ENCODE results near the gene BIN1.

BIN1 gene

DNA sequence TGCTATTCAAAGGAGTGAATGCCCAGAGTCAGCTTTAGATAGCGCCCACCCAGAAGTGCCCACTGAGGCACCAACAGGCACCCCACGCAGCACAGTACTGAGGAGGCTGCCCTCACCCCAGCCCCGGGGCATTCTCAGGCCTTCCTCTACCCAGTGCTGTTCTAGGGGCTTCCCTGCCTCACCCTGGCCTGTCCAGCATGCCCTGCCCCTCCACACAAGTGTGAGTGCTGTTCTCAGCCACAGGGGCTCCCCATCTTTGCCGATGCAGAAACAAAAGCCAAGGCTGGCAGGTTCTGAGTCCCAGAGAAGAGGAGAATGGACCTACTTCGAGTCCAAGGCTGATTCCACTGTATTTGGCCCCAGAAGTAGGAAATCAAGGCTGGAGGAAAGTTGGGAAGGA, 15.8 kb downstream of the BIN1 start:
- DNase-seq (ENCODE audit: low read depth in 1 of 2, low spot score in 1 of 2) = no peak

DNA sequence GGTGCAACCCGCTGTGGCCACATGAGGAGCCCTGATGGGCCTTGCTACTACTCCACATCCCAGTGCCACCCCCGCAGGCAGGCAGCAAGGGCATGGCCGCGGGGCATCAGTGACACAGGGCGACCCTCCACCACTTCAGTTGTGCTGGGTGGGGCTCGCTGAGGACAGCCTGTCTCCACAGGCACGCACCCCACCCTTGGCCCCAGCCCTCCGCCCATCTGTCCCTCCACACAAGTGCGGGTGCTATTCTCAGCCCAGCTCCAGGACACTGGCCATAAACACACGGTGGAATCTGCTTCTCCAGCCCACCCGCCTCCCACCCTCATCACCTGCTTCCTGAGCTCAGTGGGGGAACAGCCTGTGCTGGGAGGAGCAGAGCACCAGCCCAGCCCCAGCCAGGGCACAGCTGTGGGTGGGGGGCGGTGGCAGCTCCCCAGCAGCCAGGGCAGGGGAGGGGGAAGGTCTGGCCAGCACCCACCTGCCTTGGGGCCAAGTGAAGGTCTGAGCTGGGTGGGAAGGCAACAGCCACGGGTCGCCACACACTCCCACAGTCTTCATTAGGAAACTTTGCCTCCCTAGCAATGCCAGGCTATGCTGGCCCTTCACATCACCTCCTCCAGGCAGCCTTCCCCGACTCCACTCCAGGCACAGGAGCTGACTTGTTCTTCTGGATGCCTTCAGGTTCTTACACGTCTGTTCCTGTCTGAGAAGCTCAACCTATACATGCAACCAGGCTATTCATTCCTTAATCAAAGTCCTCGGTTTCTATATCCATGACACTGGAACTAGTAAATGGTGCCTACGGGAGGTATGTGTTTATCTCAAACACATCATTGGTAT, 16.5 kb downstream of the BIN1 start:
- DNase-seq (ENCODE audit: low read depth in 1 of 2, low spot score in 1 of 2) = no peak

DNA sequence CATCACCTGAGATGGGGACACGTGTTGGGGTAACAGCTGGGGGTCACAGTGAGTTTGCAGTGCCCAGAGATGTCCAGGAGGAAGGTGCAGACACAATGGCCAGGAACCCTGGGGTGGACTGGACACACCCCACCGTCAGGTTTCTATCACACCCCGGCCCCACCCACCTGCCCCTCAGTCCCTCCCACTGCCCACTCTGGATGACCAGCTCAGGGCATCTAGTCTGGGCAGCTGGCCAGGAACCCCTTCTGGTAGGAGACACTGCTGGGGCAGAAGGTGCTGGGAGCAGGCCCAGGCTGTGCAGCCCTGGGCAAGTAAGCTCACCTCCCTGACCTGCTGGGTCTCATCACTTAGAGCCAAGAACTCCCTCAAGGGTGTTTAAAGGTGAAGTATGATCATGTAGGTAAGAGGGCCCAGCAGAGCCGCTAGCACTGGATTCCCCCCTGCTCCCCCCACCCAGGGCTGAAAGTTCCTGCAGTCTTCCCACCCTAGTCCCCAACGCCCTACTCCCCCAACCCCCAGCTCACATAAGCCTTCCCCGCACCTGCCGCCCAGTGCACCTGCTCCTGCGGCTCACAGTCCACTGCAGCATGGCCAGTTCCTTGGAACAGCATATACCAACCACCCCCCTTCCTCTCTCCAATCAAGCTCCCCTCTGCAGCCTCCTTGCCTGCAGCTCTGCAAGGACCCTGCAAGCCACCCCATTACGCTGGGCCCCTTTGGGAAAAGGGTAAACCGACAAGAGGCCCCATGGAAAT, 17.3 kb downstream of the BIN1 start:
- no peak for DNase-seq (ENCODE audit: low read depth in 1 of 2, low spot score in 1 of 2)

DNA sequence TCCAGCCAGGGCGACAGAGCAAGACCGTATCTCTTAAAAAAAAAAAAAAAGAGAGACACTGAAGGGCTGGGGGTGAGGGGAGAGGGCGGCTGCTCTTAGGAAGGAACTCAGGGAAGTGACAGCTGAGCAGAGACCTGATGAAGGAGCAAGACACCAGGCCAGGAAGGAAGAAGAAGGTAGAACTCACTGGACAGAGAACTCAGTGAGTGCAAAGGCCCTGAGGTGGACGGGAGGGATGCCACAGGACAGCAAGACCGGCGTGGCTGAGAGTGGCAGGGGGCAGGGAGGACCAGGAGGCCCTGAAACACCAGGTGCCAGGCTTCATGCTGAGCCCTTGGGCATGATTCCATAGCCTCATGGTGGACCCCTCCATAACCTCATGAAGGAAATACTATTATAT, 18.2 kb downstream of the BIN1 start:
- DNase-seq (ENCODE audit: low read depth in 1 of 2, low spot score in 1 of 2) = no peak

DNA sequence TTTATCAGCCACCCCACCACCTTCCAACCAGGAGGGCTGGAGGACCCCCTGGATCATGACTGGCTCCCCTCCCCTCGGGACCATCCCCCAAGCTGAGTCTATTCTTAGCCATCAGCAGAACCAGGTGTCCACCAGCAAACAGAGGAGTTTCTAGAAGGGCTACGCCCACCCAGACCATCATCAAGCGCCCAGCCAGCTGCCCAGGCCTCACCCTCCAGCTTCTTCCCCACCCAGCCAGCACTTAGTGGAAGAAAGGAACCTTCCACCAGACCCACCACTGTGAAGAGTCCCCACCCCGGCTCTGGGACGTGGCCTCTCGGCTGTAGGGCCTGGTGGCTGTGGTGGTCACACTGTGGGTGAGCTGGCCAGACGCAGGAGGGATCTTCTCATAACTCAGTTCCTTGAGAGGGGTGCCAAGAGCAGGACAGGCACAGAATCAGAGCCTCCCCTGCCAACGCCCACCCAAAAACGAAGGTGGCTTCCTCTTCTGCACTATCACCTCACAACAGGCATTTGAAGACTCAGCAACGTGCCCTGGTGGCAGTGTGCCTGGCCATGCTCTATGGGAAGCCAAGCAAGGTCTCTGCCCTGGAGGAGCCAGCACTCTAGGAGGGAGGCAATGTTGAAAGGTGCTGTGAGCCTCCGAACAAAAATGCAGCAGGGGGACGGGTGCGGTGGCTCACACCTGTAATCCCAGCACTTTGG, 19.0 kb downstream of the BIN1 start:
- no peak for DNase-seq (ENCODE audit: low read depth in 1 of 2, low spot score in 1 of 2)

DNA sequence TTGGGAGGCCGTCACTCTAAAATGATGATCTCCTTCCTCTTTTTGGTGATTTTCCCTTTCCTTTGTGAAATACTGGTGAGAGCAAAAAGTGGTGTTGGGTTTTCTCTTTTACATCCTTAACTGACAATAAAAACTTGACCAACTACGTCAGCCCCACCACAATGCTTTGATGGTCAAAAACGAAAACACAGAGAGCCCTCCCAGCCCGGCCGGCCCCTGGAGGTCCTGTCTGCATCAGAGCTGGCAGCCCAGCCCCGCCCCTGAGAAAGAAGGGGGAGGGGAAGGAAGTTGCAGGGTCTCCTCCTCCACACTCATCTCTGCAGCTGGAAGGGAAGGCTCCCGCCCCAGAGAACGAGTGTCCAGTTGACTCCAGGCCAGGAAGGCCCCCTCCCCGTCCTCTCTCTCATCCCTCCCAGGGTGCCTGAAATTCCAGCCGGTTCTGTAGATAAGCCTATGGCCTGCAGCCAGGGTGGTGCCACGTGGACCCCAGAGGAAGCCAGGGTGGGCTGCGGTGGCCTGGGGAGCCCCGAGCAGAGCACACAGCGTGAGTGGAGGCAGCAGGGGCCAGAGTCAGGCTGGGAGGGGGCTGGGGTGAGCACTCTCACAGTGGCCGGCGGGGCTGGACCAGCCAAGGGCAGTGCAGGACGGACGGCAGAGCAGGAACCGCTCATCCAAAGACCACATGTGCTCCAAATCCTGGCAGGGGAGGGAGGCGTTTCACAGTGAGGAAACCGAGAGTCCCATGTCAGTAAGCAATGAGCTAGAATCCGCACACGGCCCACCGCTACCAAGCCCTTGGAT, 19.8 kb downstream of the BIN1 start:
- DNase-seq (ENCODE audit: low read depth in 1 of 2, low spot score in 1 of 2) = no peak

DNA sequence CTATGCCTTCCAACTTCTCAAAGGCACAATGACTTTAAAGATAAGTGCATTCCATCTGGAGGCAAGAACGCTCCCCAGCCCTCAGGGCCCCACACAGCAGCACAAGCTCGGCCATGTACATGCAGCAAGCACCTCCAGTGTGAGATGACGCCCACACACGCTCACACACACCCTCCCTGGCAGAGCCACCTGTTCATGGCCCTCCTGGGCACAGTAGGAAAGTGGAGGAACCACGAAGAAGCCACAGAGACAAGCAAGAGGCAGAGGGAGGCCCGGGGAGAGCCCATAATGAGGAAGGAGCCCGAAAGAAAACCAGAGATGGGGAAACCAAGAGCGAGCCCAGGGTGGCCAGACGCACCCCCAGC, 21.7 kb downstream of the BIN1 start:
- no peak for DNase-seq (ENCODE audit: low read depth in 1 of 2, low spot score in 1 of 2)

DNA sequence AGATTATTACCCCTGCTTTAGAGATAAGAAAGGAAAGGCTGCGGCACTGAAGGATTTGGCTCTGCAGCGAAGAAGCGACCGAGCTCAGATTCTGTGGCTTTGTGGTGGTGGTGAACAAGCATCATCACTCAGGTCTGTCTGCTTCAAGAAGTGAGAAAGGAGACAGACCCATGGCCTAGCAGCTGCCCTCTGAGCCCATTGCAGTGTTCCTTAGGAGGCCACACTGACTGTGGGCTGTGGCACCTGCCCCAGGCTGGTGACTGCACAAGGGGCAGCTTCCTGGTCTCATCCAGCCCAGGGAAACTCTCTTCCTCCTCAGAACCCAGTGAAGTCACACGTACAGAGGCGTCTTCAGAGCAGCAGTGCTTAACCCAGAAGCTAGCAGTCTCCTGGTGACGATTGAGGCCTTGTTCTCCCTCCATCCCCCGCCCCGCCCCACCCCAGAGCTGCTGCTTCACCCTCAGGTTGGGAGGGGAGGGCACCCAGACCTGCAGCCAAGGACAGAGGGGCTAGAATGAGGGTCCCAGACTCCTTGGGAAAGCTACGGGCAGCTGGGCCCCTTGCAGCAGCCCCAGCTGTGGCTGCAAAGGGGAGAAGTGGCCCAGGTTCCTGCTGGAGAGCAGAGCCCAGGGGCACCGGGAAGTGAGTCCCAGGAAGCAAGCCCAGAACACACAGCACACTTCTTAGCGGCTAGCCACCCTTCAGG, 22.2 kb downstream of the BIN1 start:
- no peak for DNase-seq (ENCODE audit: low read depth in 1 of 2, low spot score in 1 of 2)

DNA sequence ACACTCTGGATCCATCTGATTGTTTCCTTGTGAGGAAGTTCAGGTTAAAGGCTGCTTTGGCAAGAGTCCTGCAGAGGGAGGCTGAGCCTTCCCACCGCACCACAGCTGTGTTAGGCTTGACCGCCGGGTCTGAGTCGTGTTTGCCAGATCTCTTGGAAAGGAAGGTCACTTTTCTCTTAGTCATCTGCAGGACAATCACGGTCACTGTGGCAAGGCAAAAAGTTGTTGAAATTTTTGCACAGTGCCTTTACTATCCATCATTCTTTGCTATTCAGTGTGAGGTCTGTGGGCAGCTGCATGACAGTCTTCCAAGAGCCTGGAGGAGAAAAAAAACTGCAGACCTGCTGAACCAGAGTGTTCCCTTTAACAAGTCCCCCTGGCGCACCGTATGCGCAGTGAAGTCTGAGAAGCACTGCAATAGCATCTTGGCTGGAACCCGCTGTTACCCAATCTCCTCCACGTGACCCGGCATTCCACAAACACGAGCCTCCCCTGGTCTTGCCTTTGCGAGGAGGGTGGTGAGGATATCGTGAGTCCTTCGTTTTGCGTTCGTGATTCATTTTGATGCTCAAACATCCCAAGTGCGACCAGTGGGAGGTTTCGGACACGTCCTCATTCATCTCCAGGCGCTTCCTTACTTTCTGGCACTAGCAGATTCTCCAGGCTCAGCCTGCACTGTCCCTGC, 23.0 kb downstream of the BIN1 start:
- no peak for DNase-seq (ENCODE audit: low read depth in 1 of 2, low spot score in 1 of 2)

DNA sequence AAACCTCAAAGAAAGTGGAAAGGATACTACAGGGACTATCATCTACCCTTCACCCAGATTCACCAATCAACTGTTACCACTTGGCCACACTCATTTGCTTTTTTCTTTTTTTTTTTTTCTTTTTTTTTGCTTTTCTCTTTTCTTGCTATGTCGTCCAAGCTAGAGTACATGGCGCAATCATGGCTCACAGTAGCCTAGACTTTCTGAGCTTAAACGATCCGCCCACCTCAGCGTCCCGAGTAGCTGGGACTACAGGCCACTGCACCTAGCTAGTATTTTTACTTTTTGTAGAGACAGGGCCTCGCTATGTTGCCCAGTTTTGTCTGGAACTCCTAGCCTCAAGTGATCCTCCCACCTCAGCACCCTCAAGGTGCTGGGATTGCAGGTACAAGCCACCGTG, 24.0 kb downstream of the BIN1 start:
- no peak for DNase-seq (ENCODE audit: low read depth in 1 of 2, low spot score in 1 of 2)

DNA sequence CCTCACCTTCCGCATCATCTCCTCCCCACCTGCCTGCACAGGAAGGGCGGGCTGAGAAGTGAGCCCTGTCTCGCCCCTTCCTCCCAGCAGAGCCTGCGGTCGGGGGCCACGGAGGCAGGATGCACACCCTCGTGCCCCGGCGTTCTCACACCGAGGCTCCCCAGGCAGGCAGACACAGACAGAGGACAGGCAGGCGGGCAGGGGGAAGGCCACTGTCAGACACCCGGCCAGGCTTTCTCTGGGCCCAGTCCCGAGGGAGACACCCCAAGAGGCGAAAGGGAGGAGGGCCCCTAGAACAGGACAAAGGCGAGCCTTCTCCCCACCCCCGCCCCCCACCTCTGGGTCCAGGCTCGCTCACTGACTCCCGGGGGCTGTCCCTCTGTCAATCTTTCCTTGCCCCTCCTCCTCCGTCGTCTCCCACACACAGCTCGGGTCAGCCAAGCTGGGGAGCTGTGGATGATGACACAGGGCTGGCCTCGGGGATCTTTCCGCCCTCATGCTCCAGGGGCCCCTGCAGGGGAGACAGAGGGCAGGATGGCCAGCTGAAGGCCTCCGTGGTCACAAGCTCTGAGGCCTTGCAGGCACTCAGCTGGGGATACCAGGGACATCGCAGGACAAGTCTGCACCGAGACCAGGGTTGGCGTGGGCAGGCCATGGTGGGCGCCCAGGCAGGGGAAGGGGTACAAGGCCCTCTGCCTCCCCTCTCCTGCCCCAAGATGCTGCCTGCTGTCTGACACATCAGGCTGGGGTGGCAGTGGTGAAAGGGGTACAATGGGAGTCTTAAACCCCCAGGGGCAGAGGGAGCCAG, 24.9 kb downstream of the BIN1 start:
- peak; percentile 58 to 65 for DNase-seq (ENCODE audit: low read depth in 1 of 2, low spot score in 1 of 2)

DNA sequence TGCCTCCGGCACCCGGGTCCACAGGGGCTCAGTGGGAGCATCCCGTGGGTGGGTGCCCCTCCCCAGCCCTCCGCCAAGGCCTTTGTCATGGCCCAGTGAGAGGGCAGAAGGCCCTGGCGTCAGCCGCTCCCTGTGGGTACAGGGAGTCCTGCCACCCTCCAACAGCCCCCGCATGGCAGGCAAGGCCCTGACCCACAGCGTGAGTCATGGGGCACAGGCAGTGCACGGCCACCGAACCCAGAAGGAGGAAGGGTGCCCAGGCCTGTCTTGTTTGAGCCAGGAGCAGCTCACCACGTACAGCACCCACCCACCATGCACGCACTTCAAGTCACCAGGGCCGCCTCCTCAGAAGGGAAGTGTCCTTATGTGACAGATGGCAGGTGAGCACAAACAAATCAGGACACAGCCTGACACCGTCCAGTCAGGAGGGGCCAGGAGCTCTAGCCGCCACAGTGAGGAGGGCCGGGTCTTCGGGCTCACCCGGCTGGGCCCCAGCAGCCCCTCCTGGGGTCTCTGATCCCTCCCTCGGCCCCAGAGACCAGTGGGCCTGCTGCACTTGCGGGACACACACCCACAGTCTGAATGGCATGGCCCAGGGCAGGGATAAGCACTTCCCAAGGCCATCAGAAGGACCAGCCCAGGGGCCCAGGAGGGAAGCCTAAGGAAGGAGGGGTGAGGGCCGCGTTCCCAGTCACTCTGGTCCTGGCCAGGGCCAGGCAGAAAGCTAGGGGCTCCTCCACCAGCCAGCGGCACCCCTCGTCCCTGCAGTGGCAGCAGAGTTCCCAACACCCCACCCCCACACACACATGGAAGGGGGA, 25.8 kb downstream of the BIN1 start:
- peak; percentile 18 to 35 for DNase-seq (ENCODE audit: low read depth in 1 of 2, low spot score in 1 of 2)

DNA sequence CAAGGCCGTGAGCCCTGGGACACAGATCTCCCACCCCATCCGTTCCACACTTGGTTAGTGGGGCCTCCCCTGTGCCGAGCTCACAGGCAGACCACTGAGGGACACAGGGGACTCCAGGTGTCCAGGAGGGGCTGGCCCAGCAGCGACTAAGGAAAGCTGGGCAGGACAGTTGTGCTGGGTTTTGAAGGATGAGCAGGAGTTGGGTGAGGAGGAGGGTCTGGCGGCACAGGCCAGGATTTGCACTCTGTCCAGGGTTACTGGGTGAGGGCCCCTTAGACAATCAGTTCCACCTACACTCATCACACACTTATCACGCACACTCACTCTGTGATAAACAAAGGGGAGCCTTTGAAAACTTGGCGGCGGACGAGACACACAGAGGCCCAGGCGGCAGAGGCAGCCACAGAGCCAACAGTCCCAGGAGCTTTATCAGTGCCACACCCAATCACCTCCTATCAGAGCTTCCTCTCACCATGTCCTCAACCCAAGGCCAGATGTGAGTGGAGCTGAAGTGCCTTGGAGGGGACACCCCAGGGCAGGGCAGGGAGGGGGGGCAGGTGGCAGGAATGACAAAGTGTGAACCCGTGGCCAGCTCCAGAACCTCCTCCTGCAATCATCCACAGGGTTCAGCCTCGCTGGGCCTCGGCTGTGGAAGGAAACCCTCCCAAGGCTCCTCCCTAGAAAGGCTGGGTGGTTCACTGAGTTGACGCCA, 26.6 kb downstream of the BIN1 start:
- no peak for DNase-seq (ENCODE audit: low read depth in 1 of 2, low spot score in 1 of 2)

DNA sequence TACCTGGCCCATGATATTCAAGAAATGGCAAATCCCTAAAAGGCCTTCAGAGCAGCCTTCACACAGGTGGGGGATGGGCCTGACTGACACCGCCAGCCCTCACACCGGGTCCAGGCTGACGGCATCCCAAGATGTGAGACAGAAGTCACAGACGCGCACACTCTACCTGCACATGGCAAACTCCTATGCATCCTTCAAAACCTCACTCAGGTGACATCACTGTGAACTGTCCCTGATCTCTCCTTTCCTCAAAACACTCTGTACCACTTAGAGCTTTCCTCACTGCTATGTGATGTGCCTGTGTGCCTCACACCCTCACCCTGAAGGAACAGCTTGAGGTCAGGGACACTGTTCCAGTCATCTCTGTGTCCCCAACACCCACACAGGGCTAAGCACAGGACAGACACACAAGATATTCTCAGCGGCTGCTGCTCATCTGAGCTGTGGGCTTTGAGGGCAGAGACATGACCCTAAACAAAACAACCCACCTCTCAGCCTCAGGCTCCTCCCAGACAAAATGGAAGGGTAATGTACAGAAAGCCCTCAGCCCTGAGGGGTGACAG, 27.5 kb downstream of the BIN1 start:
- DNase-seq (ENCODE audit: low read depth in 1 of 2, low spot score in 1 of 2) = no peak

DNA sequence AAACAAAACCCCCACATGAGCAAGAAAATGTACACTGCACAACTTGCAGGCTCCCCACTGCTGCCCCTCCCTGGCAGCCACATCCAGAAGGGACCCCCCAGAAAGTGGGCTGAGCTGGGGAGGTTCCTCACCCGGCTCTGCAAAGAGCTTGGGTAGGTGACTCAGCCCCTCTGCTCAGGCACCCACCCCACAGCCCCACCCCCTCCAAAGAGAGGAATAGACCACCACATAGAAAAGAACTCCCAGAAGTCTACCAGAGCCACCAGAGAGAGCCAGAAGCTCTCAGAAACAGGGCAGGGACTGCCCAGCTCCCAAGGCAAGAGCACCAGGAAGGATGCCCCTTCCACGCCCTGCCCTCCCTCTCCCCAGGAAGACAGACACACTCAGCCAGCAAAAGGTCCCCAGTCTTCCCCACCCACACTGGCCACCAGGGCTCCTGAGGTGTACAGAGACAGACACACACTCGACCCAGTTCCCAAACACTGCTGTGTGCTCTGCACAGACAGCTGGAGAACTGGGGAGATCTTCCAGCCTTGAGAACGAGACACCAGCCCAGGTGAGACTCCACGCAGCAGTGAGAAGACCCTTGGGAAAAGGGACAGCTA, 28.2 kb downstream of the BIN1 start:
- no peak for DNase-seq (ENCODE audit: low read depth in 1 of 2, low spot score in 1 of 2)

DNA sequence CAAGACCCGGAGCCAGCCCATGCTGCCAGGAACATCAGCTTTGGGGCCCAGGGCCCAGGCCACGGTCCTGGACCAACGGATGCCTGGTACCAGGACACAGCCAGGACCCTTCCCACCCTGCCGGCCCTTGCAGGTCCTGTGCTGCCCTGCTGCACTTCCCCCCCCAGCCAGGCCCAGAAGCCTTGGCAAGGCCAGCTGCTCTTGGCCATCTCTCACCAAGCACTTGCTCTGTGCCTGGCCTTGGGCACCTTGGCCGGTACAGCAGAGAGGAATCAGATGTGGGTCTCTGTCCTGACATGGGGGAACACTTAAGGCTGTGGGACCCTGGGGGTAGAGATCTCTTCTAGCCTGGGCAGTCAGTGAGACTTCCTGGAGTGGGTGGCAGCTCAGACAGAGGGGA, 28.9 kb downstream of the BIN1 start:
- DNase-seq (ENCODE audit: low read depth in 1 of 2, low spot score in 1 of 2) = no peak

DNA sequence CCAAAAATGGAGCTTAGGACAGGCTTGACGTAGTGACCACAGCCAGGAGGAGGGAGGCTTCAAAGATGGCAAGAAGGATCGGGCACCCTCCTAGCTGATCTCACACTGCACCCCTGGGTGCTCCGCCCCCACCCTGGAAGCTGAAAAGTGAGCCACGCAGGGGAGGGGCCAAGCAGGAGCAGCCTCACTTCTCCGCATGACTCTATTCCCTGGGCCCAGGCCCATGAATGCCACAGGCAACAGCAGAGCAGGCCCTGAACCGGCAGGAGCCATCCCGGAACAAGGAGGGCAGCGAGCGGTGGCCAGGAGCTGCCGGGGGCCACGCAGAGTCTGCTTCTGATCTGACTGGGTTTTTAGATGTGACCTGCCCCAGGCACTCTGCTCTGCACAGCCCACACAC, 30.0 kb downstream of the BIN1 start:
- no peak for DNase-seq (ENCODE audit: low read depth in 1 of 2, low spot score in 1 of 2)
